GM13976 (cell line): ENCODE data around the gene NGDN.

ENCODE experiments used
- DNase-seq: peaks from one replicate; pipeline ENCODE4 v3.0.0; 2012; ENCODE audit warnings: low spot score
- in situ Hi-C: fragments of 300-500 bp; cut with MboI; formaldehyde crosslinking; loops from one replicate; pipeline ENCODE4 v1.12.0; 2022; ENCODE audit warnings: low sequenced_read_pairs, mixed read lengths, inconsistent platforms; ENCODE audit not compliant: unreplicated experiment
- TF ChIP-seq, protein P1 (sequence below): IDR thresholded peaks from 2 replicates; pipeline ENCODE4 v1.5.1; 2012; ENCODE audit warnings: borderline replicate concordance, mild to moderate bottlenecking; ENCODE audit not compliant: insufficient read depth; ENCODE audit errors: extremely low read depth, missing control alignments, control extremely low read depth

Gene NGDN

DNA sequence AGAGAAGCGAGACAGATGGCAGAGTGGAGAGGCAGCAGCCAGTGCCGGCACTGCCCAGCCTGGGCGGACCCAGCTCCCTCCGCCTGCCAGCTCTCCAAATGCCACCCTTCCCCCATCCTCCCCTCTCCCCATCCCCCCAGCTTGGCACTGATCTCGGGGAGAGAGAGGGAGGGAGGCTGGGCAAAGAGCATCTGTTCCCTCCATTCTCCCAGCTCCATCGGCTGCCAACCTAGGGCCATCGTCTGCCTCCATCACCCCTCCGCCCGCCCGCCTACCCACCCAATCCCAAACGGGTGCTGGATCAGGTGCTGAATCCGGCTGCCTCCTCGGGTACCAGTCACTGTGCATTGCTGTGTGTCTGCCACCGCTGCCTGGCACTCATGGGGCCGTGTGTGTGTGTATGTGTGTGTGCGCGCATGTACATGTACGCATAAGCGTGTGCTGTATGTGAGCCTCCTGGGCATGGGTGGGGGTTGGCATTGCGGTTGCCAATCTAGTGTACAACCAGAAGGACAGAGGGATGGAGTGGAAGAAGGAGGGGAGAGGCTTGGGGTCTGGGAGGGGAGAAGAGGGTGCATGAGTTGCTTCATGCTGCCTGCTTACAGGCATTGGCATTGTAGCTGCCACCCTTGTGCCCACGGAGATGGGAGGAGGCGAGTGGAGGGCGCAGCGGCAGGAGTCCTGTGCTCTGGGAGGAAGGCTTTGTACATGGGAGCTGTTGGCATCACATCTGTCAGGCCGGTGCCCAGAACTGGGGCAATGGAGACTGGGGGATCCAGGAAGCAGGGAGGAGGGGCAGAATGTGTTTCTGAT, 43.7 kb downstream of the NGDN start:
- DNase-seq = no peak
- TF ChIP-seq, protein P1, sequence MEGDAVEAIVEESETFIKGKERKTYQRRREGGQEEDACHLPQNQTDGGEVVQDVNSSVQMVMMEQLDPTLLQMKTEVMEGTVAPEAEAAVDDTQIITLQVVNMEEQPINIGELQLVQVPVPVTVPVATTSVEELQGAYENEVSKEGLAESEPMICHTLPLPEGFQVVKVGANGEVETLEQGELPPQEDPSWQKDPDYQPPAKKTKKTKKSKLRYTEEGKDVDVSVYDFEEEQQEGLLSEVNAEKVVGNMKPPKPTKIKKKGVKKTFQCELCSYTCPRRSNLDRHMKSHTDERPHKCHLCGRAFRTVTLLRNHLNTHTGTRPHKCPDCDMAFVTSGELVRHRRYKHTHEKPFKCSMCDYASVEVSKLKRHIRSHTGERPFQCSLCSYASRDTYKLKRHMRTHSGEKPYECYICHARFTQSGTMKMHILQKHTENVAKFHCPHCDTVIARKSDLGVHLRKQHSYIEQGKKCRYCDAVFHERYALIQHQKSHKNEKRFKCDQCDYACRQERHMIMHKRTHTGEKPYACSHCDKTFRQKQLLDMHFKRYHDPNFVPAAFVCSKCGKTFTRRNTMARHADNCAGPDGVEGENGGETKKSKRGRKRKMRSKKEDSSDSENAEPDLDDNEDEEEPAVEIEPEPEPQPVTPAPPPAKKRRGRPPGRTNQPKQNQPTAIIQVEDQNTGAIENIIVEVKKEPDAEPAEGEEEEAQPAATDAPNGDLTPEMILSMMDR = no peak
- in situ Hi-C loops = no loop called here

DNA sequence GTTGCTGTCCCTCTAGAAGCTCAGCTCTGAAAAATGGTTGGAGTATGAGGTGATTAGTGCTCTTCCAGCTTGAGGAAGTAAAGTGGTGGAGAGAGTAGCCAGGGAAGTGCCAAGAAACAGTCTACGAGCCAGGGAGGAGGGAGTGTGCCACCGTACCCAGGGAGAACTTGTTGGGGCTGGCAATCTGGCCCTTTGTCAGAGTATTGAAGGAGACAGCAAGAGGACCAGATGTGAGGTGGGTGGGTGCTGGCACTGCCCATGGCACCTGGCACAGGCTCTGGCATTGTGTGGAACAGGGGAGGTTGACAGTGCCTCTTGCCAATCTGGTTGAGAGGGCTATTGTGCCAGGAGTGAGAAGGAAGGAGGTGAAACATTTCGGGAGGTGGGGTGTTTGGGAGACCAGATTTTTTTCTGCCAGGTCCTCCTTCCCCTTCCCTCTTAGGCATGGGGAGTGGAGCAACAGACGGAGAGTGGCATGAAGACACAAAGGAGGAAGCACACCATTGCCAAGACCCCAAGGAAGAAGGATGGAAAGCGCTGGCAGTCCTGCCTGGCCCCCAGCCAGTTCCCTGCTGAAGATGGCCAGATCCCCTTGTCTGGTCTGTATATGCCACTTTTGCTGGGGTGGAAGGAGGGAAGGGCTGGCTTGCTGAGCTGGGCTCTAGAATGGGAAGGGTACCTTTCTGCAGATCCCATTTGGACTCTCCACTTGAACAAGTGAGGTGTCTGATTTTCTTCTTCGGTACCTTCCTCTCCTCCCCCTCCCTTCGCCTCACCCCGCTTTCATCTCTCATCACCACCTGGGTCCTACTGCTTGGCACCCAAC, 44.5 kb downstream of the NGDN start:
- no peak for DNase-seq
- in situ Hi-C loops = no loop called here

DNA sequence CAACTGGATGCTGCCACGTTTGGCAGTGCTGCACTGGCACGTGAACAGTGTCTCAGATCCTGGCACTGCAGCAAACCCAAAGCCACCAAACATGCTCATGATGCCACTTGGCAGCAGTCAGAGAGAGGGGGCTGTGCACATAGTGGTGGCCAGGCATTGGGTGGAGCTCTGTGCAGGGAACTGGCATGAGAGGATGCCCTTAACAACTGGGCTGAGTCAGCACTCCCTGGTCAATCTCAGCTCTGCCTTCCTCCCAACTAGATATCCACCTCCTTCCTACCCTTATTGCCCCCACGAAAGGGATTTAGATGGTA, 45.1 kb downstream of the NGDN start:
- no peak for DNase-seq
- TF ChIP-seq, protein P1 = no peak
- in situ Hi-C loops = no loop called here

More for the DNA sequence above, 44.5 kb downstream of the NGDN start:
- TF ChIP-seq, protein P1 = no peak

DNA sequence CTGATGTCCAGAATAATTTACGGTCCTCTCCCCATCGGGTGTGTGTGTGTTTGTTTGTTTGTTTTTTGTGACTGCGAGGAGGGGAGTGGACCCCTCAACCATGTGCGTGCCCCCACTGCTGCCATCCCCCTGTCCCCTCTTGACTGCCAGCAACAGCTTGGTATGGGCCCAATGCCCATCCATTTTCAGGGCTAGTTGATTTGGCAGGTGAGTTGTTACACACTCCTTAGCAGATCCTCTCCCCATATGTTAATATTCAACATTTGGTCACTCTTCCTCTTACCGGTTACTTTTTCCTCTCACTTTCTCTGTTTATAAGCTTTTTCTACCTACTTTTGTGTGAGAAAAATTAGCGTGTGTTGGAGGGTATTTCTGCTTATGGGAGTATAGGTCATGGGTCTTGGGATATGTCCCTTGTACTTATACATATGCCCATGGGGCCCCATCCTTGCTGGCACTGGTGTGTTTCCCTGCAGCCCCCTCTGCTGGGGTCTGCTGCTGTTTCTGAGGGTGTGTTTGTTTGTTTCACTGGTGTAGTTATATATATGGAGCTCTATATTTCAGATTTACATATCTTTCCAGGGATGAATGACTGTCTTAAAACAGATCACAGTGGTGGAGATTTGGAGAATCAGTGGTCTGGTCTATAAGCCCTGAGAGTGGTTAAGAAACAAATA, 48.3 kb downstream of the NGDN start:
- DNase-seq = no peak
- in situ Hi-C loops = no loop called here
- TF ChIP-seq, protein P1 = no peak

DNA sequence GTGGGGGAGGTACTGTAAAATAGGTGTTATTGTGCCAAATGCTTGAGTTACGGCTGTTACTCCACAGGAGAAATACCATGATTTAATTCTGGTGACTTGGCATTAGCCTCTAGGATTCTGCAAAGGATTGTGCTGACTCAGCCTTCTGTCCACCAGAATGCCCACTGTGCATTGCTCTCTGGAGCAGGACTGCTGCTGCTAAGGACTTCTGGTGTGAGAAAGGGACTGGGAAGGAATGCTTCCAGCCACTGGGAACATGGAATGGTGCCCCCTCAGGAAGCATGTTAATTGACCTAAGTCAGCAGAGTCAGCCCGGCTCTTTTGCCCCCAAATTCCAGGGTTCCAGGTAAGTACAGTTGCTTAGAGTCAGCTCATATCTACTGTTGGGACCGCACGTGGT, 49.2 kb downstream of the NGDN start:
- TF ChIP-seq, protein P1 = no peak
- in situ Hi-C loops = no loop called here
- no peak for DNase-seq

DNA sequence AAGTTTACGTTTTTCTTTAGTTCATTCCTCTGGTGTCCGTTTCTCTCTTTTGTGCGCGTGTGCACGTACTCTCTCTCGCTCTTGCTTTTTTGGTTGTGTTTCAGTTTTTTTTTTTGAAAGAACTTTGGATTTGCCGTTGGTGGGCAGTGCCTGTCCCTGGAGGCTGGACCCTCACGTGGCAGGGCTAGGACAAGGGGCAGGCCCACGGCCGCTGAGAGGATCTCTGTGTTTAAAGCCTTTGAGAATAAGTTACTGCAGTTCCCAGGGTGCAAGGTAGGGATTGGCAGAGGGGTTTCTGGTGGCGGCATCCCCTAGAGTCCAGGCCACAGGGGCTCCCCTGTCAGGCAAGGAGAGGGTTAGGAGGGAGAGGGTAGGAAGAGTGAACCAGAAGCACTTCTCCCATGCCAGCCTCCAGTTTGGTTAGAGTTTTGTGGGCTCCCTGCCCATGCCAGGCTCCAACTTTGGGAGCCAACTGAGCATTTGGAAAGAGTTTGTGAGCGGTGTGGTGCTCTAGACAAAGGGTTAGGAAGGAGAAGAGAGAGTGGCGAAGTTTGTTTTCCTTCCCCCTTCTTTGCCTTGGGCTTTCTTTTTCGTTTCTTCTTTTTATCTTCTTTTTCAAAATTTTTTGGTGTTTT, 51.5 kb downstream of the NGDN start:
- DNase-seq = no peak
- TF ChIP-seq, protein P1 = no peak
- in situ Hi-C loops = no loop called here
